Brain microvascular endothelial cell (primary cell): Measurements from ENCODE around the gene UMPS.
A peak's percentile ranks its signal among the peaks of the same experiment; 100 is the strongest.
"Not testable (repeated sequence)": the region's sequence is repeated elsewhere in the genome, so short reads cannot be mapped to it uniquely, and the experiment has no call there.

ENCODE experiments used
- DNase-seq: peaks from one replicate; pipeline ENCODE4 v3.0.0-alpha.2; 2020
- H3K27ac ChIP-seq: fragments of 250-450 bp; sonication (Bioruptor Pico); 2 replicates; pipeline ENCODE4 v1.5.1; 2020; ENCODE audit warnings: mild to moderate bottlenecking, moderate library complexity
- H3K27me3 ChIP-seq: fragments of 250-450 bp; sonication (Bioruptor Pico); replicated peaks from 2 replicates; pipeline ENCODE4 v1.5.1; 2020; ENCODE audit warnings: mild to moderate bottlenecking
- H3K36me3 ChIP-seq: fragments of 250-450 bp; sonication (Bioruptor Pico); replicated peaks from 2 replicates; pipeline ENCODE4 v1.5.1; 2020; ENCODE audit warnings: mild to moderate bottlenecking
- H3K4me3 ChIP-seq: 2 replicates; pipeline ENCODE4 v1.5.1; 2011; ENCODE audit warnings: low read depth, mild to moderate bottlenecking, control low read depth, low read length, moderate library complexity
- CTCF ChIP-seq: IDR thresholded peaks from 2 replicates; pipeline ENCODE4 v1.5.1; 2011; ENCODE audit warnings: low read depth, mild to moderate bottlenecking, moderate library complexity, low read length, control low read depth, inconsistent platforms; ENCODE audit errors: missing control alignments
- in situ Hi-C: cut with HindIII; loops from 2 replicates; pipeline ENCODE4 v1.10.0; 2017; ENCODE audit warnings: low sequenced_read_pairs, low pct_ligation_motif_present

UMPS gene

DNA sequence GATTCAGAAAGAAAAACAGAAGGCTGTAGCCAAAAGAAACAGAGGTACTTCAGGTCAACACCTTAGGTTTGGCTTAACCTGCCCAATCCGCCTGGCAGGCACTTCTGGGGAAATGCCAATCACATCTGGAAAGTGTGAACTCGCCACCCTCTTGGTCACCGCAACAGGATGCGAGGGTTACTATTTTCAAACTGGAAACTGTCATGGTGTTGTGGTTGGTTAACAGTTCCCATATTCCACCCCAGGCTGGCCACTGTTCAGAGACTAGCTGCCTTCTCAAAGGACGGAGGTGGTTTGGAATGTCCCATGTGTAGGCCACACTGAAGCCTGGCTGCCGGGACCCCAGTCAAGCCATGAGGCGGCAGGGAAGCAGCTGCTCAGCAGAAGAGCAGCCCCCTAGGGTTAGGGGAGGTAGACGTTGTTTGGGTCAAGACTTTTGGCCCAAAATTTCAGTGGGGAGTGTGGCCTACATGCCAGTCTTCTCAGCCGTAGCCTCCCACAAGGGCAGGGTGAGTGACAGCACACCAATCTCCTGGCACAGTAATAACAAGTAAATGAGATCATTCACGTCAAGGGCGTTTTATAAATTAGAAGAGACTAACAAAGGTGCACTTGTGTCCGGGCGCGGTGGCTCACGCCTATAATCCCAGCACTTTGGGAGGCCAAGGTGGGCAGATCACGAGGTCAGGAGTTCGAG is 54.6 kb downstream of the UMPS start:
- DNase-seq: no peak
- H3K4me3 ChIP-seq: no peak overlapping the region
- no peak for TF ChIP-seq CTCF
- no peak overlapping the region for H3K27ac ChIP-seq
- in situ Hi-C loops: no loop called here
- H3K36me3 ChIP-seq: peaks cover 3% of the 10 kb centered on the region
- no peaks in the 10 kb centered on the region for H3K27me3 ChIP-seq

- no peak overlapping the region for H3K4me3 ChIP-seq
- in situ Hi-C loops: no loop called here
- H3K27me3 ChIP-seq: no peaks in the 10 kb centered on the region
- DNase-seq: no peak
- no peak for TF ChIP-seq CTCF
- no peak overlapping the region for H3K27ac ChIP-seq
- H3K36me3 ChIP-seq: peaks cover 3% of the 10 kb centered on the region
These were observed 55.7 kb downstream of the UMPS start for GRCh38 chr3:124785973-124786372.

DNA sequence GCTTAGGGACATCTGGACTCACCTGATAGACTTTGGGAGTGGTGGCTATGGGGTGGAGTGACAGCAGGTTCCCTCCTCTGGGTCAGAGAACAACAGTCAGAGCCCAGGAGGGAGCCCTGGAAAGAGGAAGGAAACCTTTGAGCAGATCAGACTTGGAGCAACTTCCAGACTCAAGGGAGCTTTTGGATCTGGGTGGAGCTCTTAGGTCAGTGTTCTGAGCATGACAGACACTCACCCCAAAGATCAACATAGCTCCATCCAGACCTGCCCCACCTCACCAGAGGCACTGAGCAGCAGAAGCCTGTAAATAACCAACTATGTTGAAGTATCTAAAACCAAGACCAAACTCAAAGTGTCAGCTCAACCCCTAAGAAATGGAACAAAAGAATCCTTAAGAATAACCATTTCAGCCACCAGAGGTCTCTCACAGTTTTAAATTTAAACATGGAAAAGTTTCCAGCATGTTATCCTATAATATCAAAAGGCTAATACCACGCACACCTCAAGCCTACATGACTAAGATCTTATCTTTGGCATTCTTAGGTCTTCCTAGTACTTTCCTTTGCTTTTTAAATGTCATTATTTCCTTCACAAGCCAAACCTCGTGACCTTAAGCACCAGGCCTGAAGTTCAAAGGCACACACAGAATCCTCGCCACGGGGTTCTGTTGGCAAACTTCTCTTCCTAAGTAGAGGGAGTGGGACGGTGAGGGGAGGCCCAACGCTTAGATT is 56.4 kb downstream of the UMPS start:
- Histone ChIP-seq H3K27ac (peak overlapping the region; percentile 51), H3K36me3 (peaks cover 5% of the 10 kb centered on the region), H3K4me3 (no peak overlapping the region), H3K27me3 (no peaks in the 10 kb centered on the region)
- DNase-seq: no peak
- TF ChIP-seq CTCF: peak; percentile 23
- in situ Hi-C loops: no loop called here

DNA sequence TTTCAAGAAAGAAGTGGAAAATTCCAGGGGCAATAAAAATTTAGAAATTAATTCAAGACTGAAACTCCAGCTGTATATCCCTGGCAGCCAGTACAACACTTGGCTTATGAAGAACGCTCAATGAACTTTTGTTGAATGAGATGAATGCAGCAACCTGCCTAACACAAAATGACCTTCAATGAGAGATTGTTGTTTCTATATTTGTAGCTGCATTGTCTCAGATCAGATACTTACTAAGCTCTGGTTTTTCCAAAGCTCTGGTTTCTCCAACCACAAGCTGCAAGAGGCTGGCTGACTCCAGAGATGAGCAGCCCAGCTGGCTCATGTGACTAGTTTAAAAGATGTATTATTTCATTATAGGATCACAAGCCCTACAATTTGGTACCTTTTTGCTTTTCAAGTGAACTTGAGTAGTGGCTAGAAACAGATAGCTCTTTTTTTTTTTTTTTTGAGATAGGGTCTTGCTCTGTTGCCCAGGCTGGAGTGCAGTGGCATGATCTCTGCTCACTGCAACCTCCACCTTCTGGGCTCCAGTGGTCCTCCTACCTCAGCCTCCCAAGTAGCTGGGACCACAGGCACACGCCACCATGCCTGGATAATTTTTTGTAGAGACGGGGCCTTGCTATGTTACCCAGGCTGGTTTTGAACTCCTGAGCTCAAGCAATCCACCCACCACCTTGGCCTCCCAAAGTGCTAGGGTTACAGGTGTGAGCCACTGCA is 57.4 kb downstream of the UMPS start:
- H3K36me3 ChIP-seq: peaks cover 8% of the 10 kb centered on the region
- in situ Hi-C loops: no loop called here
- H3K27me3 ChIP-seq: no peaks in the 10 kb centered on the region
- no peak overlapping the region for H3K4me3 ChIP-seq
- DNase-seq: no peak
- TF ChIP-seq CTCF: no peak
- peak overlapping the region; percentile 51 for H3K27ac ChIP-seq

GRCh38 chr3:124788254-124788745 is 58.0 kb downstream of the UMPS start:
- Histone ChIP-seq H3K27me3 (no peaks in the 10 kb centered on the region), H3K4me3 (no peak overlapping the region), H3K27ac (no peak overlapping the region), H3K36me3 (peaks cover 12% of the 10 kb centered on the region)
- TF ChIP-seq CTCF: no peak
- DNase-seq: no peak
- in situ Hi-C loops: no loop called here

GRCh38 chr3:124789103-124789502 is 58.9 kb downstream of the UMPS start:
- H3K27me3 ChIP-seq, H3K27ac ChIP-seq, in situ Hi-C loops, DNase-seq, H3K4me3 ChIP-seq: not testable (repeated sequence)
- peaks cover 18% of the 10 kb centered on the region for H3K36me3 ChIP-seq
